Measurements from ENCODE around the gene TRIM25.
"Not testable (repeated sequence)": the region's sequence is repeated elsewhere in the genome, so short reads cannot be mapped to it uniquely, and the experiment has no call there.

Gene TRIM25

GRCh38 chr17:56913867-56914580 lies at the start of gene TRIM25:
TSS of gene TRIM25 (minus strand) at chr17:56914049. CDS start at chr17:56913988, 61 bp downstream.
- DNase-seq: peak; percentile 91
- in situ Hi-C loops (cut with HindIII; ENCODE audit: low pct_ligation_motif_present, low pct_unique_long_range_greater_than_20kb, low sequenced_read_pairs): no loop called here

GRCh38 chr17:56960596-56961538 lies 47.0 kb upstream of the TRIM25 start, which contains the start of gene COIL:
TSS of gene COIL (minus strand) at chr17:56961050. CDS start at chr17:56961019, 31 bp downstream.
- in situ Hi-C loops (cut with HindIII; ENCODE audit: low pct_ligation_motif_present, low pct_unique_long_range_greater_than_20kb, low sequenced_read_pairs): no loop called here
- peak; percentile 93 for DNase-seq

GRCh38 chr17:56956992-56957391 lies 43.1 kb upstream of the TRIM25 start:
- in situ Hi-C loops (cut with HindIII; ENCODE audit: low pct_ligation_motif_present, low pct_unique_long_range_greater_than_20kb, low sequenced_read_pairs): no loop called here
- no peak for DNase-seq

GRCh38 chr17:56949595-56949994 lies 35.7 kb upstream of the TRIM25 start:
- no peak for DNase-seq
- in situ Hi-C loops (cut with HindIII; ENCODE audit: low pct_ligation_motif_present, low pct_unique_long_range_greater_than_20kb, low sequenced_read_pairs): no loop called here

- no peak for DNase-seq
- in situ Hi-C loops (cut with HindIII; ENCODE audit: low pct_ligation_motif_present, low pct_unique_long_range_greater_than_20kb, low sequenced_read_pairs): no loop called here
Measured at GRCh38 chr17:56948491-56948890, 34.6 kb upstream of the TRIM25 start.

GRCh38 chr17:56947741-56948140 lies 33.9 kb upstream of the TRIM25 start:
- in situ Hi-C loops (cut with HindIII; ENCODE audit: low pct_ligation_motif_present, low pct_unique_long_range_greater_than_20kb, low sequenced_read_pairs): no loop called here
- DNase-seq: no peak

- DNase-seq: no peak
- in situ Hi-C loops (cut with HindIII; ENCODE audit: low pct_ligation_motif_present, low pct_unique_long_range_greater_than_20kb, low sequenced_read_pairs): no loop called here
Measured at GRCh38 chr17:56945938-56946505, 32.2 kb upstream of the TRIM25 start.

- no peak for DNase-seq
- in situ Hi-C loops (cut with HindIII; ENCODE audit: low pct_ligation_motif_present, low pct_unique_long_range_greater_than_20kb, low sequenced_read_pairs): no loop called here
Measured at GRCh38 chr17:56943505-56944125, 29.8 kb upstream of the TRIM25 start.

- DNase-seq: peak; percentile 77
- in situ Hi-C loops (cut with HindIII; ENCODE audit: low pct_ligation_motif_present, low pct_unique_long_range_greater_than_20kb, low sequenced_read_pairs): no loop called here
Measured at GRCh38 chr17:56939869-56940484, 26.1 kb upstream of the TRIM25 start.

GRCh38 chr17:56938206-56938605 lies 24.4 kb upstream of the TRIM25 start:
- in situ Hi-C loops (cut with HindIII; ENCODE audit: low pct_ligation_motif_present, low pct_unique_long_range_greater_than_20kb, low sequenced_read_pairs); DNase-seq: not testable (repeated sequence)

GRCh38 chr17:56937687-56938086 lies 23.8 kb upstream of the TRIM25 start:
- in situ Hi-C loops (cut with HindIII; ENCODE audit: low pct_ligation_motif_present, low pct_unique_long_range_greater_than_20kb, low sequenced_read_pairs): no loop called here
- no peak for DNase-seq

- DNase-seq: no peak
- in situ Hi-C loops (cut with HindIII; ENCODE audit: low pct_ligation_motif_present, low pct_unique_long_range_greater_than_20kb, low sequenced_read_pairs): no loop called here
Measured at GRCh38 chr17:56936697-56937322, 23.0 kb upstream of the TRIM25 start.

GRCh38 chr17:56935461-56935860 lies 21.6 kb upstream of the TRIM25 start:
- DNase-seq: no peak
- in situ Hi-C loops (cut with HindIII; ENCODE audit: low pct_ligation_motif_present, low pct_unique_long_range_greater_than_20kb, low sequenced_read_pairs): no loop called here

- DNase-seq: no peak
- in situ Hi-C loops (cut with HindIII; ENCODE audit: low pct_ligation_motif_present, low pct_unique_long_range_greater_than_20kb, low sequenced_read_pairs): no loop called here
Measured at GRCh38 chr17:56934280-56934679, 20.4 kb upstream of the TRIM25 start.

- no peak for DNase-seq
- in situ Hi-C loops (cut with HindIII; ENCODE audit: low pct_ligation_motif_present, low pct_unique_long_range_greater_than_20kb, low sequenced_read_pairs): no loop called here
Measured at GRCh38 chr17:56933868-56934267, 20.0 kb upstream of the TRIM25 start.

GRCh38 chr17:56933151-56933745 lies 19.4 kb upstream of the TRIM25 start:
- DNase-seq: no peak
- in situ Hi-C loops (cut with HindIII; ENCODE audit: low pct_ligation_motif_present, low pct_unique_long_range_greater_than_20kb, low sequenced_read_pairs): no loop called here

GRCh38 chr17:56930739-56931337 lies 17.0 kb upstream of the TRIM25 start:
- DNase-seq: no peak
- in situ Hi-C loops (cut with HindIII; ENCODE audit: low pct_ligation_motif_present, low pct_unique_long_range_greater_than_20kb, low sequenced_read_pairs): no loop called here
